ENCODE results near the gene ZNF160. TPM values are rescaled to one million over a fixed set of nuclear protein-coding genes. Genes with fewer than 3 reads are reported as not detected.

Gene ZNF160
- total and polyA plus RNA-seq, 2 of the 8 experiments (the other 6 are each of a cell fraction or from before 2014, with no cell fraction given) = 15.8 to 31.2 TPM

DNA sequence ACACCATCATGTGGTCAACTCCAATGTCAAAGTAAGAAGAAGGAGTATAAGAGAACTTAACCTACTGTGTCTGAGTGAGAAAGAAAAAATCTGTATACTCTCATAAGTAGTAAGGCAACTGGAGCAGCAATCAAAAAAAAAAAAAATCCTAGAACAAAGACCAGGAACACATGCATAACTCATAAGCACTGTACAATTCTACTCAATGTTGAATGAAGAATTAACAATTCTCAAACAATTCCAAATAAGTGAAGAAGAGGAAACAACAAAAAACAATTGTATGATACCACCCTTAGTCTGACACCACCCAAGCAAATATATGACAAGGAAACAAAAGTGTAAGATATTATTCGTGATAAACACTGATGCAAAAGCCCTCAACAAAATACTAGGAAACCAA lies 24.6 kb downstream of the ZNF160 start:
- FAIRE-seq = no peak
- TF ChIP-seq SIN3A (conservative IDR thresholded peaks at IDR 0.05 in 1 of 2, IDR thresholded peaks at IDR 0.05 in 1 of 2; ENCODE audit: low read depth in 1 of 2, low read length in 2 of 2) (no peak), SP2 (IDR thresholded peaks at IDR 0.05; ENCODE audit: low read length) (no peak), POU5F1 (IDR thresholded peaks at IDR 0.05; ENCODE audit: low read depth, low read length) (no peak), SIRT6 (IDR thresholded peaks at IDR 0.05; ENCODE audit: low read length) (no peak), JUN (IDR thresholded peaks at IDR 0.05; ENCODE audit: low read depth, low read length) (no peak), GTF2F1 (IDR thresholded peaks at IDR 0.05; ENCODE audit: borderline replicate concordance, low read depth, low read length) (no peak), RXRA (IDR thresholded peaks at IDR 0.05; ENCODE audit: insufficient read depth, low read depth, low read length) (no peak), EZH2 (IDR thresholded peaks at IDR 0.05; ENCODE audit: low read depth, low read length, severe bottlenecking) (no peak)

More for the DNA sequence above, 24.6 kb downstream of the ZNF160 start:
- Histone ChIP-seq H2AK5ac (ENCODE audit: low read depth, low read length) (no peak overlapping the region), H3K27me3 (replicated peaks in 1 of 4; ENCODE audit: control insufficient read depth in 3 of 4, extremely low read depth in 1 of 4, insufficient read depth in 3 of 4, low read length in 3 of 4) (no peaks in the 10 kb centered on the region), H4K5ac (ENCODE audit: insufficient read length, low read depth, low read length) (no peak overlapping the region), H4K20me1 (replicated peaks in 1 of 2; ENCODE audit: control insufficient read depth in 1 of 2, insufficient read depth in 2 of 2, low read length in 2 of 2) (no peaks in the 10 kb centered on the region), H2BK120ac (replicated peaks; ENCODE audit: low read depth, low read length) (no peak overlapping the region), H2BK5ac (ENCODE audit: low read depth, low read length) (no peak overlapping the region), H2BK15ac (ENCODE audit: low read length) (no peak overlapping the region), H3K23me2 (ENCODE audit: low read depth, low read length) (no peaks in the 10 kb centered on the region), H3K79me2 (ENCODE audit: control insufficient read depth in 1 of 2, insufficient read depth in 2 of 2, low read length in 2 of 2) (peaks cover 0 to 2% of the 10 kb centered on the region in 2 experiments; a peak in 1 of 4 replicates), H3K4me2 (ENCODE audit: insufficient read depth in 1 of 2, low read depth in 2 of 2, low read length in 2 of 2) (no peak overlapping the region), H2BK12ac (ENCODE audit: low read depth, low read length) (no peak overlapping the region), H2AFZ (ENCODE audit: low read length) (no peak overlapping the region), H3K4ac (replicated peaks; ENCODE audit: insufficient read length, low read depth, low read length) (no peak overlapping the region), H3K14ac (ENCODE audit: insufficient read length) (no peak overlapping the region), H3K27ac (ENCODE audit: low read depth, low read length) (no peak overlapping the region), H3K4me3 (ENCODE audit: extremely low read depth in 1 of 4, insufficient read depth in 2 of 4, low read depth in 3 of 4, low read length in 4 of 4) (no peak overlapping the region), H3K79me1 (ENCODE audit: low read depth, low read length) (no peaks in the 10 kb centered on the region; the same call in 1 of the 2 replicates), H3K9ac (replicated peaks in 1 of 4; ENCODE audit: extremely low read depth in 1 of 4, low read depth in 3 of 4, low read length in 3 of 4) (no peak overlapping the region), H3K56ac (replicated peaks; ENCODE audit: insufficient read length, low read depth, low read length) (no peak overlapping the region), H3K9me3 (ENCODE audit: insufficient read depth in 2 of 2, low read depth in 1 of 2, low read length in 1 of 2) (no peaks in the 10 kb centered on the region), H3K18ac (ENCODE audit: extremely low read depth, low read length) (no peak overlapping the region), H3K4me1 (replicated peaks in 1 of 4; ENCODE audit: control insufficient read depth in 3 of 4, insufficient read depth in 4 of 4, low read length in 3 of 4) (no peaks in the 10 kb centered on the region), H2BK20ac (ENCODE audit: low read length) (no peak overlapping the region), H4K8ac (ENCODE audit: extremely low read depth, insufficient read depth, low read length) (no peak overlapping the region), H4K91ac (replicated peaks; ENCODE audit: insufficient read length, low read length) (no peak overlapping the region), H3K23ac (ENCODE audit: insufficient read length) (no peak overlapping the region), H3K36me3 (ENCODE audit: control insufficient read depth in 2 of 4, insufficient read depth in 4 of 4, low read length in 3 of 4) (peaks cover 4 to 23% (median 15%) of the 10 kb centered on the region in 4 experiments; a peak in 7 of 8 replicates)
- ChIA-PET CTCF (ENCODE audit: partially characterized antibody) (interaction anchor here (0.6 to 2.4 kb wide), 7 partner anchors 8 to 117 kb away, joined by 3 to 8 read pairs (median 4); no protein-coding TSS in a partner anchor), POLR2A (ENCODE audit: partially characterized antibody) (no interaction called here)
- DNase-seq (ENCODE audit: low read depth in 1 of 2, low spot score in 2 of 2) = no peak
- 85% methylated on average over 1 of the region's 1 CpG; no CpG with 5 or more reads in 1 of the 2 experiments for WGBS, 2 experiments (ENCODE audit: extremely low coverage in 1 of 2, insufficient coverage in 1 of 2, insufficient read length in 1 of 2, insufficient replicate concordance in 2 of 2, low coverage in 1 of 2, low lambda C conversion rate in 2 of 2, missing lambda C conversion rate in 1 of 2)

Measured in H1 (cell line).